CD4-positive, alpha-beta T cell (primary cell): Measurements from ENCODE around the gene KRTAP17-1. TPM values are rescaled to one million over a fixed set of nuclear protein-coding genes. Genes with fewer than 3 reads are reported as not detected.
"Not testable (repeated sequence)": the region's sequence is repeated elsewhere in the genome, so short reads cannot be mapped to it uniquely, and the experiment has no call there.

ENCODE experiments used
- ATAC-seq: fragments of 200-7000 bp; cut with Tn5 transposase; one replicate; pipeline ENCODE4 v1.10.0; 2022; ENCODE audit warnings: mild to moderate bottlenecking; ENCODE audit not compliant: poor library complexity
- CTCF ChIA-PET: fragments of 350-600 bp; sonication (Branson Sonifier 250); formaldehyde crosslinking; loops from one replicate; lab custom pipeline; 2021; ENCODE audit warnings: antibody characterized with exemption, inconsistent platforms; lab: Charles Lee
- POLR2A ChIA-PET: fragments of 350-600 bp; sonication (Branson Sonifier 250); formaldehyde crosslinking; loops from one replicate; lab custom pipeline; 2021; ENCODE audit warnings: antibody characterized with exemption, inconsistent platforms; lab: Charles Lee
- DNase-seq, 14 experiments: peaks; one replicate each; pipeline ENCODE4 v3.0.0-alpha.2; 2013 to 2020; ENCODE audit warnings: mixed read lengths in 2 of 14
- H3K27ac ChIP-seq, 2 donors: one replicate each; pipeline versions ENCODE4 v1.5.1 to v1.7.0; 2013; ENCODE audit warnings: low read length in 2 of 2, low read depth in 1 of 2, mild to moderate bottlenecking in 1 of 2
- H3K27me3 ChIP-seq, 2 experiments: 1 replicate in 1 of 2; 2 replicates in 1 of 2; pipeline versions ENCODE4 v1.6.1 to v1.7.0; 2013; ENCODE audit warnings: low read length in 2 of 2, control low read depth in 1 of 2, mild to moderate bottlenecking in 1 of 2, moderate library complexity in 1 of 2; ENCODE audit not compliant: insufficient read depth in 2 of 2, control insufficient read depth in 1 of 2
- H3K36me3 ChIP-seq: one replicate; pipeline ENCODE4 v1.6.1; 2013; ENCODE audit warnings: low read length, control low read depth; ENCODE audit not compliant: insufficient read depth
- H3K4me1 ChIP-seq: one replicate; pipeline ENCODE4 v1.6.1; 2013; ENCODE audit warnings: low read length, control low read depth; ENCODE audit not compliant: insufficient read depth
- H3K4me3 ChIP-seq: one replicate; pipeline ENCODE4 v1.5.1; 2013; ENCODE audit warnings: mild to moderate bottlenecking, low read length, moderate library complexity
- H3K9me3 ChIP-seq, 2 experiments: 1 replicate in 1 of 2; 2 replicates in 1 of 2; pipeline versions ENCODE4 v1.6.1 to v1.7.0; 2013; ENCODE audit warnings: low read length in 2 of 2, mild to moderate bottlenecking in 2 of 2, control low read depth in 1 of 2, moderate library complexity in 1 of 2; ENCODE audit not compliant: control insufficient read depth in 1 of 2, insufficient read depth in 1 of 2
- H3K27ac Mint-ChIP-seq: one replicate; pipeline ENCODE4 v1.8.0; 2020; ENCODE audit warnings: mixed read lengths
- H3K27me3 Mint-ChIP-seq: one replicate; pipeline ENCODE4 v1.8.0; 2021; ENCODE audit warnings: mixed read lengths
- H3K36me3 Mint-ChIP-seq: one replicate; pipeline ENCODE4 v1.8.0; 2021; ENCODE audit warnings: low read depth, mixed read lengths
- H3K4me1 Mint-ChIP-seq: one replicate; pipeline ENCODE4 v1.8.0; 2021; ENCODE audit warnings: low read depth, mixed read lengths
- H3K4me3 Mint-ChIP-seq: one replicate; pipeline ENCODE4 v1.8.0; 2020; ENCODE audit warnings: mild to moderate bottlenecking, mixed read lengths
- H3K9me3 Mint-ChIP-seq: one replicate; pipeline ENCODE4 v1.8.0; 2020; ENCODE audit warnings: mixed read lengths
- CTCF ChIP-seq: fragments of 200-600 bp; IDR thresholded peaks from one replicate; pipeline ENCODE4 v1.8.0; 2022; ENCODE audit warnings: antibody characterized with exemption, mild to moderate bottlenecking
- intact Hi-C, 2 experiments: fragments of 100-400 bp; cut with DNase I in 1 of 2; cut with micrococcal nuclease in 1 of 2; formaldehyde crosslinking; loops; one replicate each; pipeline versions ENCODE4 v1.15.1 to v1.9.0; 2023 to 2025; cut with DNase I, micrococcal nuclease
- total RNA-seq, 174 experiments: library from RNA in 2 of 174; stranded (reverse) in 2 of 174; gene quantifications; one replicate each; pipeline ENCODE4 v1.2.3 and lab custom pipeline; 2021 to 2026

The KRTAP17-1 gene
- total RNA-seq, 2 experiments from 2014 or later = not detected

- ChIA-PET POLR2A (no interaction called here), CTCF (no interaction called here)
- Histone ChIP-seq H3K4me1 (no peaks in the 10 kb centered on the region), H3K27me3 (no peaks in the 10 kb centered on the region), H3K27ac (no peak overlapping the region), H3K4me3 (no peak overlapping the region), H3K36me3 (no peaks in the 10 kb centered on the region), H3K9me3 (no peaks in the 10 kb centered on the region)
- H3K36me3 Mint-ChIP-seq = no peaks in the 10 kb centered on the region
- intact Hi-C loops = no loop called here
- no peak for TF ChIP-seq CTCF
- no peak overlapping the region for H3K4me3 Mint-ChIP-seq
- DNase-seq (no peak), ATAC-seq (no peak)
- H3K27me3 Mint-ChIP-seq = peaks cover 9% of the 10 kb centered on the region
- H3K27ac Mint-ChIP-seq = no peak overlapping the region
- peaks cover 6% of the 10 kb centered on the region for H3K9me3 Mint-ChIP-seq
- H3K4me1 Mint-ChIP-seq = no peaks in the 10 kb centered on the region
Observed at GRCh38 chr17:41278176-41278955, 37.1 kb downstream of the KRTAP17-1 start.

- H3K27me3 ChIP-seq, H3K27me3 Mint-ChIP-seq, H3K27ac ChIP-seq, H3K36me3 Mint-ChIP-seq, ATAC-seq, H3K9me3 ChIP-seq, H3K4me1 ChIP-seq, intact Hi-C loops, H3K4me3 Mint-ChIP-seq, DNase-seq, H3K4me1 Mint-ChIP-seq, H3K36me3 ChIP-seq, H3K27ac Mint-ChIP-seq, POLR2A ChIA-PET, H3K4me3 ChIP-seq, H3K9me3 Mint-ChIP-seq, CTCF ChIA-PET: not testable (repeated sequence)
Observed at GRCh38 chr17:41275648-41276190, 39.8 kb downstream of the KRTAP17-1 start, which contains the start of gene KRTAP9-7. TSS of gene KRTAP9-7 (plus strand) at chr17:41275698. CDS start at chr17:41275698, 0 bp downstream.

- H3K4me3 ChIP-seq = no peak overlapping the region
- no peaks in the 10 kb centered on the region for H3K4me1 ChIP-seq
- no peak overlapping the region for H3K27ac ChIP-seq
- ChIA-PET POLR2A (no interaction called here), CTCF (no interaction called here)
- ATAC-seq (no peak), DNase-seq (no peak)
- TF ChIP-seq CTCF = no peak
- no peaks in the 10 kb centered on the region for H3K9me3 ChIP-seq
- H3K36me3 ChIP-seq = no peaks in the 10 kb centered on the region
- H3K4me3 Mint-ChIP-seq = no peak overlapping the region
- H3K36me3 Mint-ChIP-seq = no peaks in the 10 kb centered on the region
- H3K27me3 Mint-ChIP-seq = peaks cover 2% of the 10 kb centered on the region
- intact Hi-C loops = no loop called here
- H3K27ac Mint-ChIP-seq = no peak overlapping the region
- no peaks in the 10 kb centered on the region for H3K9me3 Mint-ChIP-seq
- H3K4me1 Mint-ChIP-seq = no peaks in the 10 kb centered on the region
- no peaks in the 10 kb centered on the region for H3K27me3 ChIP-seq
Observed at GRCh38 chr17:41271858-41272257, 43.7 kb downstream of the KRTAP17-1 start.

GRCh38 chr17:41271323-41271722, 44.2 kb downstream of the KRTAP17-1 start:
- H3K9me3 ChIP-seq, H3K4me3 ChIP-seq, H3K27ac Mint-ChIP-seq, DNase-seq, POLR2A ChIA-PET, H3K36me3 ChIP-seq, H3K4me1 ChIP-seq, ATAC-seq, H3K27me3 Mint-ChIP-seq, H3K27me3 ChIP-seq, intact Hi-C loops, H3K27ac ChIP-seq, H3K36me3 Mint-ChIP-seq, CTCF ChIA-PET, H3K4me3 Mint-ChIP-seq, H3K4me1 Mint-ChIP-seq, H3K9me3 Mint-ChIP-seq: not testable (repeated sequence)
